Activated CD8-positive, alpha-beta memory T cell treated with anti-CD3 and anti-CD28 coated beads for 48 hours (primary cell): ENCODE results near the gene CD2BP2.
A peak's percentile ranks its signal among the peaks of the same experiment; 100 is the strongest.
"Not testable (repeated sequence)": the region's sequence is repeated elsewhere in the genome, so short reads cannot be mapped to it uniquely, and the experiment has no call there.

Experiments
- DNase-seq, 3 experiments: peaks; one replicate each; pipeline ENCODE4 v3.0.0-alpha.2; 2020; ENCODE audit warnings: low read depth in 2 of 3, low spot score in 2 of 3

The CD2BP2 gene

DNA sequence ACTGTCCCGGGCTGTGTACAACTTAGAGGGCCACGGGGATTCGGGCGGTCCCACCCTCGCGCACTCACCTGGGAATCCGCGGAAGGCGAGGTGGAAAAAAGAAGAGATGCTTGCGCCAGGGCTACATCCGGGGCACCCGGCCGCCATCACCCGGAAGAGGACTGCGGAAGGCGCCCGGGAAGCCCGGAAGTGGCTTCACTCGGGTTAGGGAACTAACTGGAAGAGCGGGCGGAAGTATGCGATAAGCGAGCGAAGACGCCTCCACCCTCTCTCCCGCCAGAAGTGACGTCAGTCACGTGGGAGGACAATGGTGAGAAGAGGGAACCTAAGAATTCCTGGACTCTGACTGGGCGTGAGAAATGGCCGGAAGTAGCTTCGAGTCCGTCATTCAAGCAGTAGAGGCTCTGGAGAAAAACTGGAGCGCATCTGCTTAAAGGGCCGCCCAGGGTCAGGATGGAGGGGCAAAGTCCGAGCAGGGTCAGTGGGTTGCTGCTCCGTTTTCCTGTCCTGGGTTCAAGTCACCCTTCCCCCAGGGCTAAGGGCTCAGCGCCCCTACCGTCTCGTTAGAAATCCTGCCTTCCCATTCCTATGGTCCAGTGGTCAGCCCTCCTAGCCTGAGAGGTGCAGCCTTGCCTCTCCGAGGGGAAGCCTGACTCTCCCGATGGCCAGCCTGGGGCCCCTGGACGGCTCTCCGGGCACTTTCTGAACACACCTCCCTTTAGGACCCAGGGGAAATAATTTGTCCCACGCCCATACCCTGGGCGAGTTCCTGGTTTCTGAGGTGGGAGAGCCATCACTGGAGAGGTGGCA lies at the start of gene CD2BP2:
Gene CD2BP2, minus strand, starts transcription at position 165 of the 810 bp plus-strand sequence. CDS start 627 bp downstream, outside the sequence.
- DNase-seq = peak; percentile 72 to 79 (median 76)

DNA sequence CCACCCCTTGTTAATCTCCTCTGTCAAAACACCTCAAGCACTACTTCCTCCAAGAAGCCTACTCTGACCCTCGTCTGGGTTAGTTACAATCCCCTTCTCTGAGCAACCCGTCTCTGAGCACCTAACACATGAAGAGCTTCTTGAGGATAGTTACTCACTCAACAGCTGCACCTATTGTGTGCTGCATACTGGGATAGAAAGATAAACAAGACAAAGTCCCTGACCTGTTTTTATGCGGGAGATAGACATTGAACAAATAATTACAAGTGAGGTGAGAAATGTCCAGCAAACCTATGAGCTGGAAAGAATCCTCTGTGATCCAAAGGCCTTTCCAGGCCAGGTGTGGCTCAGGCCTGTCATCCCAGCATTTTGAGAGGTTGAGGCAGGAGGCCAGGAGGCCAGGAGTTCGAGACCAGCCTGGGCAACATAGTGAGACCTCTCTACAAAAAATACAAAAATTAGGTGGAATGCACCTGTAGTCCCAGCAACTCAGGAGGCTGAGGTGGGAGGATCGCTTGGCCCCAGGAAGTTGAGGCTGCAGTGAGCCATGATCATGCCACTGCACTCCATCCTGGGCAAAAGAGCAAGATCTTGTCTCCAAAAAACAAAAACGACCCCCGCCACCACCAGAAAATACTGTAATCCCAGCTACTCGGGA lies 46.8 kb upstream of the CD2BP2 start:
- no peak for DNase-seq

DNA sequence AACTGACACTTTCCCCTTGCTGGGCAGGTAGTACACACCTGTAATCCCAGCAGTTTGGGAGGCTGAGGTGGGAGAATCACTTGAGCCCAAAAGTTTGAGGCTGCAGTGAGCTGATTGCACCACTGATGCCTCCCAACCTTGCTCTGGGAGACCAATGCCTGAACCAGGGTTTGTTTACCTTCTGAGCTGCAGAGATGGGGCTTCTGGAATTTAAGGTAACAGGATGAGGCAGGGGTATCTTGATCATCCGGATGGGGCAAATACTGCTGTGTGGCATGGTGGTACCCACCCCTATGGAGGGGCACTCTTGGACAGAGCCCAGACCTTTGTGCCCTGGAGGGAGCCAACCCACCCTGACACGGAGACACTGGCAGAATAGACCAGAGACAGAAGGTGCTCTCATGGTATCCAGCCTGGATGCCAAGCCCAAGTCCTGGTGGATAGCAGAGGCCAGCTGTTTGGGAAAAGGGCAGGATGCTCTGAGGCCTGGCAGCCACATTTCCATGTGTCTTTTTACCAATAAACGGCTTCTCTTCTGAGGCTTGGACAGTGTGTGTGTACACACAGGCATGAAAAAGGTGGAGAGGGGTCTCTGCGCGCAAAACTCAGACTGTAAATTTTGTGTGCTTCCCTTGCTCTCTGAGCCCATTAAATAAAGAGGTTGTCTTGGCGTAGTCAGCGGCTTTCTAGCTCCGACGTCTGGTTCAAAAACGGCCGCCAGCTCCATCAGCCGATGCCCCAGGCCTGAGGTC lies 44.5 kb upstream of the CD2BP2 start:
- no peak for DNase-seq

DNA sequence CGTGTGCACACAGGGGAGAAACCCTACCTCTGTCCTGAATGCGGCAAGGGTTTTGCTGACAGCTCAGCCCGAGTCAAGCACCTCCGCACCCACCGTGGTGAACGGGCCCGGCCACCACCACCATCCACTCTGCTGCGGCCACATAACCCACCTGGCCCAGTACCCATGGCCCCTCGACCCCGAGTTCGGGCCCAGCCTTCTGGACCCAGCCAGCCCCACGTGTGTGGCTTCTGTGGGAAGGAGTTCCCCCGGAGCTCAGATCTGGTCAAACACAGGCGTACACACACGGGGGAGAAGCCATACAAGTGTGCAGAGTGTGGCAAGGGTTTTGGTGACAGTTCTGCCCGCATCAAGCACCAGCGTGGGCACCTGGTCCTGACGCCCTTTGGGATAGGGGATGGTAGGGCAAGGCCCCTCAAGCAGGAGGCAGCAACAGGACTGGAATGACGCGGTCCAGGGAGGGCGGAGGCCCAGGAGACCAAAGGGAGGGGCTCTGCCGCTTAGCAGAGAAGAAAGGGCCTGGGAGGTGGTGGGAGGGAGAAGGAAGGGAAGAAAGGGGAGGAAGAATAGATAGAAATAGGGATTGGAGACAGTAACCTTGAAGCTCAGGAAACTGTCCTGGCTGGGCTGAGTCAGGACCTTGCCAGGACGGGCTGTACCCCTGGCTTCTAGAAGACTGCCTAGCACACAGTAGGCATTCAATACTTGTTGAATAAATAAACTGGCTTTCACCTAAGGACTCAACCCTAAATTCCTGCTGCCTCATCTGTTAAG lies 43.7 kb upstream of the CD2BP2 start:
- DNase-seq = no peak

DNA sequence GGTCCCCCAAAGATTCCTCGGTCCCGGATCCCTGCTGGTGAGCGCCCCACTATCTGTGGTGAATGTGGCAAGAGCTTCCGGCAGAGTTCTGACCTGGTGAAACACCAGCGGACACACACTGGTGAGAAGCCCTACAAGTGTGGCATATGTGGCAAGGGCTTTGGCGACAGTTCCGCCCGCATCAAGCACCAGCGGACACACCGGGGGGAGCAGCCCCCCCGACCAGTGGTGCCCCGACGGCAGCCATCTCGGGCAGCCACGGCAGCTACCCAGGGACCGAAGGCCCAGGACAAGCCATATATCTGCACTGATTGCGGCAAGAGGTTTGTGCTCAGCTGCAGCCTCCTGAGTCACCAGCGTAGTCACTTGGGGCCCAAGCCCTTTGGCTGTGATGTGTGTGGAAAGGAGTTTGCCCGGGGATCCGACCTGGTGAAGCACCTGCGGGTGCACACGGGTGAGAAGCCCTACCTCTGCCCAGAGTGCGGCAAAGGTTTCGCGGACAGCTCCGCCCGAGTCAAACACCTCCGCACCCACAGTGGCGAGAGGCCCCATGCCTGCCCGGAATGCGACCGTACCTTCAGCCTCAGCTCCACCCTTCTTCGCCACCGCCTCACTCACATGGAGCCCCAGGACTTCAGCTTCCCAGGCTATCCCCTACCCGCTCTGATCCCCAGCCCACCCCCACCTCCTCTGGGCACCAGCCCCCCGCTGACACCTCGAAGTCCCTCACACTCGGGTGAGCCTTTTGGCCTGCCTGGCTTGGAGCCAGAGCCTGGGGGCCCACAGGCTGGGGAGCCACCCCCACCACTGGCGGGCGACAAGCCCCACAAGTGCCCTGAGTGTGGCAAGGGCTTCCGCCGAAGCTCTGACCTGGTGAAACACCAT lies 42.9 kb upstream of the CD2BP2 start:
- no peak for DNase-seq

DNA sequence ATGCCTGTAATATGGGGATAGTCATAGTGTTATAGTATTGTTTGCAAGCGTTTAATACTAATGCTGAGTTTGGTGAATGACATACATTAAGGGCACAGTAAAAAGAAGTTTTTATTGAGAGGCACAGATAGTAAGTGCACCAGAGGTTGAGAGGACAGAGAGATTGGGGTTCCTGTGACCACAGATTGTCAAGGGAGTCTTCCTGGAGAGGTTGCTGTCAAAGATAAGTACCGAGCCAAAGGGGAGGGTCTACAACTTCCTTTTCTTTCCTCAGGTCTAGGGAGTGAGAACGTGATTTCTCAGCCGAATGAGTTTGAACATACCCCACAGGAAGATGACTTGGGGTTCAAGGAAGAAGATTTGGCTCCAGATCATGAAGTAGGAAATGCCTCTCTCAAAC lies 41.9 kb upstream of the CD2BP2 start:
- DNase-seq = no peak

DNA sequence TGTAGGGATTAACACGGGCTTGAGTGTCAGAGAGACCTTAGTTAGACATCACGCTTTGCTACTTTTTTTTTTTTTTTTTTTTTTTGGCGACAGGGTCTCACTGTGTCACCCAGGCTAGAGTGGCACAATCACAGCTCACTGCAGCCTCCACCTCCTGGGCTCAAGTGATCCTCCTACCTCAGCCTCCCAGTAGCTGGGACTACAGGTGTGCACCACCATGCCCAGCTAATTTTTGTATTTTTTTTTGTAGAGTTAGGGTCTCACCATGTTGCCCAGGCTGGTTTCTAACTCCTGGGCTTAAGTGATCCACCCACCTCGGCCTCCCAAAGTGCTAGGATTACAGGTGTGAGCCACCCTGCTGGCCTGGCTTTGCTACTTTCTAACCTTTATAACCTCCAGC lies 41.5 kb upstream of the CD2BP2 start:
- DNase-seq = not testable (repeated sequence)

DNA sequence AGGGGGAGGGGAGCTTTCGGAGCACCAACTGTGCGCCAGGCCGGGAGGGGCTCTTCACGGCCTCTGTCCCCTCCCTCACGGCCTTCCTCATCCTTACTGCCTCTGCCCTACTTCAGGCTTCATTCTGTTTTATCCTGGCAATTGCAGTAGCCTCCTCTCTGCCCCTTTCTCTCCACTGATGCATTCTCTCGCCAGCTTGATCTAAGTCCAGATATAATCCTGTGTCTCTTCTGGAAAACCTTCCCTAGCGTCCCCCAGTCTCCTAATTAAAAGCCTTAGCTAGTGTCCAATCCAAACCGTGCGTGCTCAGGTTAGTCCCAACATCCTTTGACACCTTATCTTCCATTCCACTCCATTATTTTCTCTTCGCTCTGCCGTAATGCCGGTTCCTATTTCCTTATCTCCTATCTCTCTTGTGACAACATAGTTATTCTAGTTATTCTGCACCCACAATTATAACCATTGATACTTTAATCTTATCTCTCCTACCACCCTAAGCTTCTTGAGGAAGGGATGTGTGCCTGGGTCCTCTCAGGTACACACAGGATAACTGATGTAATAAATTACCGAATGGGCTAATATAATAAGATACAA lies 41.0 kb upstream of the CD2BP2 start:
- DNase-seq = no peak

DNA sequence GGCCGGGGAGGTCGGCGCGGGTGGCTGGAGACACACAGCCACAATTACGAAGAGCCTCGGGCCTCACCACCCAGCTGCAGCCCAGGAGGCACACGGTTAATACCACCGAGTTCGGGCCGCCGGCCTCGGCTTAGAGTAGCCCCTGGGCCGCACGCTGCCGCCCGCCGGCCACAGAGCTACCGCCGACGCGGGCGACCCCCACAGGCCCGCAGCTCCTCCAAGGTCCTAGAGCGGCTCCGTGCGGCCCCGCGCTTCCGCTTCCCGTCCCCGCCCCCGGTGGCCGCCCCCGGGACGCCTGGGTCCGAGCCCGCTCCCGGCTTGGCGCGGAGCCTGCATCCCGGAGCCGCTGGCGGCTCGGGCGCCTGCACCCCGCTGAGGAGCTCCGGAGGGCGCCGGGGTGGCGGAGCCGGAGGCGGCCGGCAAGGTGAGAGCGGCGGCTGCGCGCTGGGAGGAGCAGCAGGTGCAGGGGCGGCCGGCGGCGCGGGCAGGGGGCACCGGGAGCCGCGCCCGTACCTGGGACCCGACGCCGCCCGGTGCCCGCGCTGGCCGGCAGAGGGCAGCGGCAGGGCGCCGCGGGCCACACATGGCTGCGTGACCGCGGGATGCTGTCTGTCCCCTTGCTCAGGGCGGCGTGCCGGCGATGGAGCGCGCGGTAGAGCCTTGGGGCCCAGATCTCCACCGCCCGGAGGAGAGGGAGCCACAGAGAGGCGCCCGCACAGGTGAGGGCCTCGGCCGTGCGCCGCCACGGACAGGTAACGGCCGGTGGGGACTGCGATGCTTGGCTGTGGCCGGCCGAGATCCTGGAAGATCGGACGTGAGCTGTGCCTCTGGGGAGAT lies 40.3 kb upstream of the CD2BP2 start, which contains the start of gene ZNF48:
Gene ZNF48, plus strand, starts transcription at position 266 of the 837 bp plus-strand sequence. Its CDS starts 375 bp downstream, at position 641.
- peak in 1 of 3 experiments; percentile 45 for DNase-seq

DNA sequence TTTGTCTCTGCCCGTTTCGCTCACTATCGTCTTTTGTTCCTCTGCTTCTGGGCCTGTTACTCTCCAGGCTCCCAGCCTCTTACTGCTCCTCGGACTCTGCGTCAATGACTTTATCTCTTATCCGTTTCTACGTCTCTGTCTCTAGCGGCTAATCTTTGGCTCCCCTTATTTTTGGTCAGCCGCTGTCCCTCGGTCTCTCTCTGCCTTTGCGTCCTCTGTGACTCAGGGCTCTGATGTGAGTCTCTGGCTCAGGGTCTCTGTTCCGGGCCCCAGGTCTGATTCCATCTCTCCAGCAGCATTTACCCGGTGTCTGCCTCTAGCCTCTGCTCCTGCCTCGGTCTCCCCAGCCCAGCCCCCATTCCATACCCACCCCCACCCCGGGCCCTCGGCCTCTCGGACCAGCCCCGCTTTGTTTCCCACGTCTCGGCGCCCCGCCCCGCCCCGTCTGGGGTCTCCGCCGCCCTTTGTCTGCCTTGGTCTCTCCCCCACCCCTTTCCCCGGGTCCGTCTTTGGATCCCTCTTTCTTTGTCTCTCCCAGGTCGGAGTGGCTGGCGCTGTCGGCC lies 39.6 kb upstream of the CD2BP2 start:
- DNase-seq = no peak

DNA sequence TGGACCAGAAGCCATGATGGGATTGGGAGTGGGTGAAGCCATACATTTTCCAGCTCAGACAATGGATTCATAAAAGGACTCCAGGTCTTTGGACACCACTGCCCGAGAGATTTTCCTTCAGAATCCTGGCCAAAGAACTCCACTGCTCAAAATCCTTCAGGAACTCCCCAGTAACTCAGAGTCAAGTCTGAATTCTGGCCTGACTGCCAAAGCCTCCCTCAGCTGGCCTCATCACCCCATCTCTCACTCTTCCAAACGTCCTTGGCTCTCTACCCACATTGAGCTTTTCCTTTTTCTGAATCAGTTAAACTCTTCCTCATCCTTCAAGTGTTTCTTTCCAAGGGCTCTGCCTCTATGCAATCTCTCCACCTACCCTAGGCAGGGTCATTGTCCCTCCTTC lies 28.4 kb upstream of the CD2BP2 start:
- DNase-seq = no peak

DNA sequence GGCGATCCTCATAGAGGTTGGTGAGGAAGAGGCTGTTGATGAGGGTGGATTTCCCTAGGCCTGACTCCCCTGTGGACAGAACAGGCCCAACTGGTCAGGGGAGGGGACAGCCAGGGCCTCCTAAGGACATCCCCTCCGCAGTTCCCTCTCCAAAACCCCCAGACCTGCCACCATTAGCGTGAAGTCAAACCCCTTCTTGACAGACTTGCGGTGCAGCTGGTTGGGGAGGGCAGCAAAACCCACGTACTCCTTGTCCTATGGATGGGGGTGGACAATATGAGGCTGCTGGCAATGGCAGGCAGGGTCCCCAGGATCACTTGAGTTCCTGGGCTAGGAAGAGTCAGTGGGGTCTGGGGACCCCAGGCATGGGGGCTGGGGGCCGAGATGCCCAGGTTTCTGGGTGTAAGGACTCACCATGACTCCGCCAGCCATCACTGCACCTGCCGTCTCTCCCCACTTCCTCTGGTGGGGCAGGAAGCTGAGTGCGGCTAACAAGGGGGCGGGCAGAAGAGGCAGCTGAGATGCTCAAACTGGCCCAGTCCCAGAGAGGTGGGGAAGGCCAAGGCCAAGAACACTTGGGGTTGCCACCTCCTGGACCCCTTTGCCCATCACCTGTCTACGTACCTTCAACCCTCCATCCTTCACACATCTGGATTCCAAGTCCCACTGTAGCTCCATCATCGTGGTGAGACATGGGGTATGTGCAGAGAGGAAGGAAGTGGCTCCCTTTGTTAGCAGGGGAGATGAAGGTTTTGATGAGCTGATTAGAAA lies 27.2 kb upstream of the CD2BP2 start, which contains the start of gene SEPTIN1:
Gene SEPTIN1, minus strand, starts transcription at position 451 of the 771 bp plus-strand sequence. Its CDS starts 19 bp downstream, at position 432.
- peak; percentile 59 to 61 (median 60) for DNase-seq

DNA sequence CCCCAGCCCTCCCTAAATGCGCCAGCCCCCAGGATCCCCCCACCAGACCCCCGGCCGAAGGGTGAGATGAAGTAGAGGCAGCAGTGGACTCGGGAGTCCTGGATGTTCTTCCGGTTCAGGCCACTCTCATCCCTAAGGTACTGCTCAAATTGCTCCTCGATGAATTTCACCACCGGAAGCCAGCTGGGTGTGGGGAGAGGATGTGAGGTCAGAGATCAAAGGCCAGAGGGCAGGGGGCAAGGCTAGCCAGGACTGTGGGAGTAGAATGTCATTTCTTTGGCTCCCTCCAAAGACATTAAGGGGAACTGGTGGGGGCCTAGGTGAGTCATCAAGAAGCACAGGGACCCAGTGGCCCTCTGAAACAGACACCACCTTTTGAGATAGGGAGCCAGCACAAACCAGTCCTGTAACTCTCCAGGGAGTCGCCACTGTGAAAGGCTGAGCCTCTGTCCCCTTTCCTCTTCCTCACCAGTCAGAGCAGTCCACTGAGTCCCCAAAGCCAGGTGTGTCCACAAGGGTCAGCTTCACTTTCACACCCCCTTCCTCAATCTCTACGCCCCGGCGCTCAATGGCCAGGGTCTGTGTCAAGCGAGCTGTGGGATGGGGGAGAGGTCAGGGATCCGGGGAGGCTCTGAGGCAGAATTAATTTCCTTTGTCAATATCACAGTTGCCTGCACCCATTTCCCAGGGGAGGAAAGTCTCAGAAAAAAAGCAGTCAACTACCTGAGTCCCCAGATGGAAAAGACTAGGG lies 26.4 kb upstream of the CD2BP2 start:
- DNase-seq = no peak

DNA sequence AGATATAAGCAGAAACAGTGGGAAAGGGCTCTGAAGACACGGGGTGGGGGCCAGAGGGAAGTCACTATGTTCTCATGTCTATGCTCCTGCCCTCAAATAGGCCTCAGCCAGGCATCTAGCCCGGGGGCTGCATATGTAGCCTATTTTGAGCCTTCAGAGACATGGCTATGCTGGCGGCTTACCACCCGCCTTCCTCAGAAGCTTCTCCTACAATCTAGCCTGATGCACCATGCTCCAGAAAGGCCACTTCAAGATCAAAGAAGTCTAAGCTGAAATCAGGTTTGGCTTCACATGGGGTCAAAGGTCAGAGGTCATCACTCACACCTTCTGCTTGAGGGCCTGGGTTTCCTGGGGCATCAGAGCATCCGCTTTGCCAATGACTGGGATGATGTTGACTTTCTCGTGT lies 25.7 kb upstream of the CD2BP2 start:
- no peak for DNase-seq

DNA sequence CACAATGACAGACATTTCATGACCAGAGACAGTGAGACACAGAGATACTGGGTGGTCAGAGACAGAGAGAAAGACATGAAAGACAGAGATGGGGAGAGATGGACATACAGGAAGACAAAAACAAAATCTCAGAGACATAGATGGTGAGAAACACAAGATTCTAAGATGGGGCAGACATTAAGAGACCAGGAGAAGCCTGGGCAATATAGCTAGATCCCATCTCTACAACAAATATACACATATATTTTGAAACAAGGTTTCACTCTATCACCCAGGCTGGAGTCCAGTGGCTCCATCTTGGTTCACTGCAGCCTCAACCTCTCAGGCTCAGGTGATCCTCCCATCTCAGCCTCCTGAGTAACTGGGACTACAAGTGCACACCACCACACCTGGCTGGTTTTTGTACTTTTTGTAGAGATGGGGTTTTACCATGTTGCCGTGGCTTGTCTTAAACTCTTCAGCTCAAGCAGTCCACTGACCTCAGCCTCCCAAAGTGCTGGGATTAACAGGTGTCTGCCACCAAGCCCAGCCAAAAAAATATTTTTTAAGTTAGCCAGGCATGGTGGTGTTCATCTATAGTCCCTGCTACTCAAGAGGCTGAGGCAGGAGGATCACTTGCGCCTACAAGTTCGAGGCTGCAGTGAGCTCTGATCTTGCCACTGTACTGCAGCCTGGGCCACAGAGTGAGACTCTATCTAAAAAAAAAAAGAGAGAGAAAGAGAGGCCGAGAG lies 25.1 kb upstream of the CD2BP2 start:
- DNase-seq = no peak

DNA sequence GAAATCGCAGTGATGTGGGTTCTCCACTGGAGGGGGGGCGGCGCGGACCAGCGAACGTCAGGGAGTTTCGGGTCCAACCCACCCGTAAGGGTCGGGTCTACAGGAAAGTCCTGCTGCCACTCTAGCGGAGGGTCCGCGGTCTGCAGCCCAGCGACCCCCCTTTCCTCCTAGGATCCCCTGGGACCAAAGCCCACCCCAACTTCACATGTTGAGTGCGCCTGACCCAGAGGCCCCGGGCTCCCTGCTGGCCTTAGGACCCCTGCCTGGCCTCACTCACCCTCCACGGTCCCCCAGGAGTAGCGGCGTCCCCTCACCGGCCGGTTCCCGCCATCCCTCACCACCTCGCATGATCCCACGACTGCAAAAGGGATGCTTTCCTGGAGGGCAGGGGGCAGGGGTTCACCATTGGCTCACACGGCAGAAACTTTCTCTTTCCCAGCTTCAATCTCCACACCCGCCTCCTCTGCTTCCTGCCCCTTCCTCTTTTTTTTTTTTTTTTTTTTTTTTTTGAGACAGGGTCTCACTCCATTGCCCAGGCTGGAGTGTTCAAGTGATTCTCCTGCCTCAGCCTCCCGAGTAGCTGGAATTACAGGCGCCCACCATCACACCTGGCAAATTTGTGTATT lies 24.2 kb upstream of the CD2BP2 start:
- no peak for DNase-seq
